HG03354 (cell line): Measurements from ENCODE around the gene KCNMB3.
"Not testable (repeated sequence)": the region's sequence is repeated elsewhere in the genome, so short reads cannot be mapped to it uniquely, and the experiment has no call there.

Experiments used
- ATAC-seq: cut with Tn5 transposase; IDR thresholded peaks from one replicate; pipeline ENCODE4 v1.9.1; 2021; ENCODE audit warnings: mild to moderate bottlenecking; ENCODE audit not compliant: unreplicated experiment, poor library complexity, severe bottlenecking

The KCNMB3 gene

GRCh38 chr3:179218213-179218612 is 32.7 kb downstream of the KCNMB3 start:
- not testable (repeated sequence) for ATAC-seq

GRCh38 chr3:179215550-179215949 is 35.4 kb downstream of the KCNMB3 start:
- not testable (repeated sequence) for ATAC-seq

- no peak for ATAC-seq
Measured at GRCh38 chr3:179200790-179201189, 50.1 kb downstream of the KCNMB3 start.

GRCh38 chr3:179196700-179197099 is 54.2 kb downstream of the KCNMB3 start:
- ATAC-seq, result no peak

GRCh38 chr3:179196098-179196497 is 54.8 kb downstream of the KCNMB3 start:
- ATAC-seq, result peak; percentile 96

- no peak for ATAC-seq
Measured at GRCh38 chr3:179194931-179195330, 56.0 kb downstream of the KCNMB3 start.
